Activated naive CD4-positive, alpha-beta T cell treated with anti-CD3 and anti-CD28 coated beads, Interleukin-2, amount 10 ng/mL, durations not matched to agents 7 days and 5 days (primary cell): ENCODE data around the gene RPRD1B.

Experiments used
- CTCF ChIA-PET: fragments of 350-600 bp; sonication (Branson Sonifier 250); formaldehyde crosslinking; loops from one replicate; lab custom pipeline; 2021; ENCODE audit warnings: antibody characterized with exemption; lab: Charles Lee
- DNase-seq: peaks from one replicate; pipeline ENCODE4 v3.0.0-alpha.2; 2020
- H3K27ac Mint-ChIP-seq: one replicate; pipeline ENCODE4 v1.8.0; 2021; ENCODE audit warnings: mild to moderate bottlenecking, moderate library complexity, mixed read lengths
- H3K27me3 Mint-ChIP-seq: one replicate; pipeline ENCODE4 v1.8.0; 2021; ENCODE audit warnings: mild to moderate bottlenecking, mixed read lengths
- H3K36me3 Mint-ChIP-seq: one replicate; pipeline ENCODE4 v1.8.0; 2021; ENCODE audit warnings: mixed read lengths
- H3K4me1 Mint-ChIP-seq: one replicate; pipeline ENCODE4 v1.8.0; 2021; ENCODE audit warnings: mixed read lengths
- H3K4me3 Mint-ChIP-seq: one replicate; pipeline ENCODE4 v1.8.0; 2021; ENCODE audit warnings: mild to moderate bottlenecking, moderate library complexity, mixed read lengths
- H3K9me3 Mint-ChIP-seq: one replicate; pipeline ENCODE4 v1.8.0; 2021; ENCODE audit warnings: mixed read lengths

RPRD1B gene

GRCh38 chr20:38112261-38112929 lies 78.8 kb downstream of the RPRD1B start:
- Mint-ChIP-seq H3K4me3 (no peak overlapping the region), H3K9me3 (no peaks in the 10 kb centered on the region), H3K36me3 (no peaks in the 10 kb centered on the region), H3K27ac (no peak overlapping the region), H3K27me3 (peaks cover 4% of the 10 kb centered on the region), H3K4me1 (peaks cover 5% of the 10 kb centered on the region)
- CTCF ChIA-PET: interaction anchor here (1.1 to 3.1 kb wide), 6 partner anchors 39 to 113 kb away, joined by 4 to 42 read pairs (median 8); partner anchors contain the start of gene TGM2
- DNase-seq: peak; percentile 6

GRCh38 chr20:38112930-38113294 lies 79.4 kb downstream of the RPRD1B start:
- peaks cover 5% of the 10 kb centered on the region for H3K4me1 Mint-ChIP-seq
- no peaks in the 10 kb centered on the region for H3K9me3 Mint-ChIP-seq
- no peak overlapping the region for H3K4me3 Mint-ChIP-seq
- no peak overlapping the region for H3K27ac Mint-ChIP-seq
- H3K27me3 Mint-ChIP-seq: peaks cover 4% of the 10 kb centered on the region
- H3K36me3 Mint-ChIP-seq: no peaks in the 10 kb centered on the region
- CTCF ChIA-PET: interaction anchor here (0.5 to 3.1 kb wide), 8 partner anchors 40 to 548 kb away, joined by 3 to 42 read pairs (median 6); partner anchors contain the start of gene TGM2
- DNase-seq: peak; percentile 7

GRCh38 chr20:38113401-38114325 lies 80.1 kb downstream of the RPRD1B start:
- Mint-ChIP-seq H3K4me3 (no peak overlapping the region), H3K9me3 (no peaks in the 10 kb centered on the region), H3K27me3 (peaks cover 4% of the 10 kb centered on the region), H3K36me3 (no peaks in the 10 kb centered on the region), H3K27ac (no peak overlapping the region), H3K4me1 (peaks cover 5% of the 10 kb centered on the region)
- DNase-seq: peak; percentile 55
- CTCF ChIA-PET: interaction anchor here (0.5 to 3.1 kb wide), 13 partner anchors 15 to 548 kb away, joined by 3 to 42 read pairs (median 4); no protein-coding TSS in a partner anchor

GRCh38 chr20:38114353-38114791 lies 80.8 kb downstream of the RPRD1B start:
- DNase-seq: no peak
- no peaks in the 10 kb centered on the region for H3K36me3 Mint-ChIP-seq
- no peaks in the 10 kb centered on the region for H3K9me3 Mint-ChIP-seq
- peaks cover 4% of the 10 kb centered on the region for H3K27me3 Mint-ChIP-seq
- no peak overlapping the region for H3K4me3 Mint-ChIP-seq
- H3K4me1 Mint-ChIP-seq: peaks cover 5% of the 10 kb centered on the region
- CTCF ChIA-PET: interaction anchor here (0.9 to 3.1 kb wide), 11 partner anchors 15 to 549 kb away, joined by 3 to 42 read pairs (median 5); no protein-coding TSS in a partner anchor
- no peak overlapping the region for H3K27ac Mint-ChIP-seq

GRCh38 chr20:38115205-38115604 lies 81.7 kb downstream of the RPRD1B start:
- Mint-ChIP-seq H3K4me3 (no peak overlapping the region), H3K36me3 (no peaks in the 10 kb centered on the region), H3K27ac (no peak overlapping the region), H3K4me1 (peaks cover 5% of the 10 kb centered on the region), H3K9me3 (no peaks in the 10 kb centered on the region), H3K27me3 (peaks cover 4% of the 10 kb centered on the region)
- DNase-seq: no peak
- CTCF ChIA-PET: interaction anchor here (1.2 to 3.1 kb wide), 3 partner anchors 14 to 106 kb away, joined by 4 to 42 read pairs (median 6); no protein-coding TSS in a partner anchor

GRCh38 chr20:38115896-38116295 lies 82.3 kb downstream of the RPRD1B start:
- no peaks in the 10 kb centered on the region for H3K9me3 Mint-ChIP-seq
- H3K27ac Mint-ChIP-seq: no peak overlapping the region
- CTCF ChIA-PET: no interaction called here
- H3K36me3 Mint-ChIP-seq: no peaks in the 10 kb centered on the region
- DNase-seq: no peak
- H3K4me3 Mint-ChIP-seq: no peak overlapping the region
- peaks cover 5% of the 10 kb centered on the region for H3K4me1 Mint-ChIP-seq
- peaks cover 4% of the 10 kb centered on the region for H3K27me3 Mint-ChIP-seq

- CTCF ChIA-PET: no interaction called here
- no peak overlapping the region for H3K4me3 Mint-ChIP-seq
Measured at GRCh38 chr20:38116409-38117165, 83.0 kb downstream of the RPRD1B start.

GRCh38 chr20:38117205-38117604 lies 83.7 kb downstream of the RPRD1B start:
- Mint-ChIP-seq H3K9me3 (no peaks in the 10 kb centered on the region), H3K4me1 (peaks cover 5% of the 10 kb centered on the region), H3K36me3 (no peaks in the 10 kb centered on the region), H3K4me3 (no peak overlapping the region), H3K27ac (no peak overlapping the region), H3K27me3 (peaks cover 4% of the 10 kb centered on the region)
- DNase-seq: no peak
- CTCF ChIA-PET: no interaction called here

More at GRCh38 chr20:38116409-38117165, 83.0 kb downstream of the RPRD1B start:
- no peaks in the 10 kb centered on the region for H3K9me3 Mint-ChIP-seq
- no peak for DNase-seq
- H3K27ac Mint-ChIP-seq: no peak overlapping the region
- peaks cover 4% of the 10 kb centered on the region for H3K27me3 Mint-ChIP-seq
- H3K36me3 Mint-ChIP-seq: no peaks in the 10 kb centered on the region
- H3K4me1 Mint-ChIP-seq: peaks cover 5% of the 10 kb centered on the region

GRCh38 chr20:38117635-38118034 lies 84.1 kb downstream of the RPRD1B start:
- H3K4me3 Mint-ChIP-seq: no peak overlapping the region
- peaks cover 4% of the 10 kb centered on the region for H3K27me3 Mint-ChIP-seq
- no peak overlapping the region for H3K27ac Mint-ChIP-seq
- DNase-seq: no peak
- no peaks in the 10 kb centered on the region for H3K36me3 Mint-ChIP-seq
- peaks cover 8% of the 10 kb centered on the region for H3K4me1 Mint-ChIP-seq
- no peaks in the 10 kb centered on the region for H3K9me3 Mint-ChIP-seq
- CTCF ChIA-PET: no interaction called here

- CTCF ChIA-PET: interaction anchor here (1.1 kb wide), 1 partner anchor 62 kb away, joined by 3 read pairs; no protein-coding TSS in a partner anchor
- H3K36me3 Mint-ChIP-seq: no peaks in the 10 kb centered on the region
- H3K27ac Mint-ChIP-seq: no peak overlapping the region
- peaks cover 10% of the 10 kb centered on the region for H3K4me1 Mint-ChIP-seq
- peaks cover 4% of the 10 kb centered on the region for H3K27me3 Mint-ChIP-seq
- H3K9me3 Mint-ChIP-seq: no peaks in the 10 kb centered on the region
- H3K4me3 Mint-ChIP-seq: no peak overlapping the region
- DNase-seq: no peak
Measured at GRCh38 chr20:38119446-38119845, 85.9 kb downstream of the RPRD1B start.

GRCh38 chr20:38120625-38120988 lies 87.1 kb downstream of the RPRD1B start:
- no peaks in the 10 kb centered on the region for H3K27me3 Mint-ChIP-seq
- DNase-seq: peak; percentile 4
- peaks cover 10% of the 10 kb centered on the region for H3K4me1 Mint-ChIP-seq
- no peaks in the 10 kb centered on the region for H3K9me3 Mint-ChIP-seq
- H3K36me3 Mint-ChIP-seq: no peaks in the 10 kb centered on the region
- H3K27ac Mint-ChIP-seq: no peak overlapping the region
- CTCF ChIA-PET: no interaction called here
- H3K4me3 Mint-ChIP-seq: no peak overlapping the region

GRCh38 chr20:38121741-38122140 lies 88.2 kb downstream of the RPRD1B start:
- H3K4me1 Mint-ChIP-seq: peaks cover 10% of the 10 kb centered on the region
- H3K27ac Mint-ChIP-seq: no peak overlapping the region
- no peaks in the 10 kb centered on the region for H3K9me3 Mint-ChIP-seq
- no peaks in the 10 kb centered on the region for H3K36me3 Mint-ChIP-seq
- CTCF ChIA-PET: no interaction called here
- no peaks in the 10 kb centered on the region for H3K27me3 Mint-ChIP-seq
- peak; percentile 1 for DNase-seq
- H3K4me3 Mint-ChIP-seq: no peak overlapping the region

GRCh38 chr20:38123021-38123587 lies 89.6 kb downstream of the RPRD1B start:
- DNase-seq: peak; percentile 20
- no peaks in the 10 kb centered on the region for H3K36me3 Mint-ChIP-seq
- peak overlapping the region; percentile 71 for H3K27ac Mint-ChIP-seq
- H3K9me3 Mint-ChIP-seq: no peaks in the 10 kb centered on the region
- no peak overlapping the region for H3K4me3 Mint-ChIP-seq
- CTCF ChIA-PET: interaction anchor here (1.2 to 1.5 kb wide), 3 partner anchors 41 to 98 kb away, joined by 4 to 6 read pairs (median 4); no protein-coding TSS in a partner anchor
- no peaks in the 10 kb centered on the region for H3K27me3 Mint-ChIP-seq
- H3K4me1 Mint-ChIP-seq: peaks cover 10% of the 10 kb centered on the region
